GM19023 (cell line): ENCODE data around the gene BCL7B.
"Not testable (repeated sequence)": the region's sequence is repeated elsewhere in the genome, so short reads cannot be mapped to it uniquely, and the experiment has no call there.

Experiments
- ATAC-seq: cut with Tn5 transposase; IDR thresholded peaks from one replicate; pipeline ENCODE4 v1.9.1; 2021; ENCODE audit warnings: mild to moderate bottlenecking, moderate library complexity; ENCODE audit not compliant: unreplicated experiment

Gene BCL7B

GRCh38 chr7:73504017-73504416 is 53.5 kb downstream of the BCL7B start:
- no peak for ATAC-seq

DNA sequence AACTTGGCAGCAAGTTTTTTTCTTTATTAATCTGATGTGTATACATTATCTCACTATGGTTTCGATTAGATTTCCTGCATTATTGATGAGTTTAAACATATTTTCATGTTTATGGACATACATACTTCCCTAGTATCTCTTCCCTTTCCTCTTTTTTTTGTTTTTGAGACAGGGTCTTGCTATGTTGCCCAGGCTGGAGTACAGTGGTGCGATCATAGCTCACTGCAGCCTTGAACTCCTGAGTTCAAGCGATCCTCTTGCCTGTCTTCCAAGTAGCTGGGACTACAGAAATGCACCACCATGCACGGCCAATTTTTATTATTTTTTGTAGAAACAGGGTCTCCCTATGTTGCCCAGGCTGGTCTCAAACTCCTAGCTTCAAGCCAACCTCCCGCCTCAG is 54.3 kb downstream of the BCL7B start:
- no peak for ATAC-seq

DNA sequence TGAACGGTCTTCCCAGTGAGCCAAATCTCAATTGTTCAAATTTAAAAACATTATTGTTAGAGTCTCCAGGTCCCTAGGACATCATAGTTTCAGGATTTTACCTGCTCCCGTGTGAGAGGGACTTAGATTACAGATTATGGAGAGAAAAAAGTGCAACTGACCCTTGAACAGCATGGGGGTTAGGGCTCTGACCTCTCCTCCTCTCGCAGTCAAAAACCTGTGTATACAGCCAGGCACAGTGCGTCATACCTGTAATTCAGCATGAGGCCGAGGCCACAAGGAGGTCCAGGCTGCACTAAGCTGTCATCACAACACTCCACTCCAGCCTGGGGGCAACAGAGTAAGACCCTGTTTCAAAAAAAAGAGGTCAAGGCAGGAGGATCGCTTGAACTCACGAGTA is 60.9 kb downstream of the BCL7B start:
- ATAC-seq: no peak

DNA sequence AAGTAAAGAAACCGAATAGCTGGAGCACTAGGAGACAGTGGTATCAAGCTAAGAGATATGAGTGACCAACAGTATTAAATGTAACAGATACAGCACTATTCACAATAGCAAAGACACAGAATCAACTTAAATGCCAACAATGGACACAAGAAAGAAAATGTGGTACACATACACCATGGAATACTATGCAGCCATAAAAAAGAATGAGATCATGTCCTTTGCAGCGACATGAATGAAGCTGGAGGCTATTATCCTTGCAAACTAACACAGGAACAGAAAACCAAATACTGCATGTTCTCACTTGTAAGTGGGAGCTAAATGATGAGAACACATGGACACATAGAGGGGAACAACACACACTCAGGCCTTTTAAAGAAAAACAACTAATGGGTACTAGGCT is 62.0 kb downstream of the BCL7B start:
- ATAC-seq: not testable (repeated sequence)

DNA sequence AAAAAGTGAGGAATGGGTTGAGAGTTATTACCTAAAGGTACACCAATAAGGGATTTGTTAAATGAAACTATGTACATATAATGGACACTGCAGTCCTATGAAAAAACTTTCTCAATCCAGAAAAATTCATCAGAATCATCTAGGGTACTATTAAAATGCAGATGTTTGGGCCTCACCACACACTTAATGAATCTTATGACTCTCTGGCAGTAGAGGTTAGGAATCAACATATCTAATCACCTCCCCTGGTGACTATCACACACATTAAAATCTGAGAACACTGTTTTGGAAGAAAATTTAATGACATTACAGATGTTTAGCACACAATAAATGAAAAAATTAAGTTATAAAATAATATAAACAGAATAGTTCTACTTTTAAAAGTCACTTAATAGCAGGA is 67.5 kb downstream of the BCL7B start:
- no peak for ATAC-seq

GRCh38 chr7:73487486-73487885 is 70.0 kb downstream of the BCL7B start:
- no peak for ATAC-seq
